T-helper 2 cell (primary cell): ENCODE data around the gene SPTB.
A peak's percentile ranks its signal among the peaks of the same experiment; 100 is the strongest.

ENCODE experiments used
- DNase-seq, 5 experiments: peaks; one replicate each; pipeline versions ENCODE4 v3.0.0 to v3.0.0-alpha.2; 2012 to 2022

SPTB gene

GRCh38 chr14:64747327-64747726 is 132.4 kb downstream of the SPTB start:
- peak in 1 of 5 experiments; percentile 35 for DNase-seq

DNA sequence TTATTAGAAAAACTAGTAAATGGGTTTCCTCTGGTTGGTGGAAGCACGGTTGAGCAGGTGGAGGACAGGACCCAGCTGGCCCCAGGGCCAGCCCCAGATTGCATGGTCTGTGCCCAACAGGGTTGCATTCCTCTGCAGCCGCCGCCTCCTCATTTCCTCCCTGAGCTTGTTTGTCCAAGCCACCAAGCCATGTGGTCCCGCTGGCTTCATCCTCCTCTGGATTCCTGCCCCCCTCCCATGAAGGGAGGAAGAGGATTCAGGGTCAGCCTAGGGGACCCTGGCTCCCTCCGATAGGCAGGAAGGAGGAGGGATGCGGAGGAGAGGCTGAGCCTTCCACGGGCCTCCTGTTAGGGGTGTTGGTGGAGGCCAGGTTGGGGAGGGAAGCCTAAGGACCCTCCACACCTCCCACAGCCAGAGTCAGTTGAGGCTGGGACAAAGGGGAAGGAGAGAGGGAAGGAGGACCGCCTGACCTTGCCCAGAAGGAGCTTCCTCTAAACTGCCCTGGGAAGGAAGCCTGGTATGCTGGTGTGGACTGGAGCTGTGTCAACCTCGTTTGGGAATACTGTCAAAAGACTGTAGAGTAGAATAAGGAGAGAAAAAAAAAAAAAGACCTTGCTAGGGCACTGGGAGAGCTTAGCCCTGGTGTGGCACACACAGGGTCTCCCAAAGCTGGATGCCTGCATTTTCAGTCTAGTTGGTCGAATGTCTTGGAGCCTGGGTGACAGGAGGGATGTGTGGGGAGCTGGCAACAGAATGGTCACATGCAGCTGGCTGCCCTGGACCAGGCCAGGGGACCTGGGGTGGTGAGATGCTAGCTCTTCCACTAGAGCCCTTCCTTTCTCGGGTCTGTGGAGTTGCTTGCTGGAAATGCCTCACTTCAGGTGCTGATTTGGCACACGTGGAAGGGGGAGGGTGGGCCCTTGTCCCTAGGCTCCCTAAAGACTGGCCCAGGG is 133.1 kb downstream of the SPTB start:
- no peak for DNase-seq

- DNase-seq: no peak
These were observed 134.1 kb downstream of the SPTB start for GRCh38 chr14:64745511-64746091.

DNA sequence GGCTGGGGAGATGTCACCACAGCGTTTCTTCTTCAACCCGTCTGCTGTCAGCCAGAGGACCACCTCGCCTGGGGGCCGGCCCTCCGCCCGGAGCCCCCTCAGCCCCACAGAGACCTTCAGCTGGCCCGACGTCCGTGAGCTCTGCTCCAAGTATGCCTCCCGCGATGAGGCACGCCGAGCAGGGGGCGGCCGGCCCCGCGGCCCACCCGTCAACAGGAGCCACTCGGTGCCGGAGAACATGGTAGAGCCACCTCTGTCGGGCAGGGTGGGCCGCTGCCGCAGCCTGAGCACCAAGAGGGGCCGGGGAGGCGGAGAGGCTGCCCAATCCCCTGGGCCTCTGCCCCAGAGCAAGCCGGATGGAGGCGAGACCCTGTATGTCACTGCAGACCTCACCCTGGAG is 136.6 kb downstream of the SPTB start:
- no peak for DNase-seq

DNA sequence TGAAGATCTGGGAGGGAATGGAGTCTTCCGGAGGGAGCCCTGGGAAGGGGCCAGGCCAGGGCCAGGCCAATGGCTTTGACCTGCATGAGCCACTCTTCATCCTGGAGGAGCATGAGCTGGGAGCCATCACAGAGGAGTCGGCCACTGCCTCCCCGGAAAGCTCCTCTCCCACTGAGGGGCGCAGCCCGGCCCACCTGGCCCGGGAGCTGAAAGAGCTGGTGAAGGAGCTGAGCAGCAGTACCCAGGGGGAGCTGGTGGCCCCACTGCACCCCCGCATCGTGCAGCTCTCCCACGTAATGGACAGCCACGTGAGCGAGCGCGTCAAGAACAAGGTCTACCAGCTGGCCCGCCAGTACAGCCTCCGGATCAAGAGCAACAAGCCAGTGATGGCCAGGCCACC is 137.7 kb downstream of the SPTB start:
- no peak for DNase-seq

- no peak for DNase-seq
These were observed 138.5 kb downstream of the SPTB start for GRCh38 chr14:64741200-64741599.

GRCh38 chr14:64738281-64738804 is 141.4 kb downstream of the SPTB start:
- DNase-seq: no peak

DNA sequence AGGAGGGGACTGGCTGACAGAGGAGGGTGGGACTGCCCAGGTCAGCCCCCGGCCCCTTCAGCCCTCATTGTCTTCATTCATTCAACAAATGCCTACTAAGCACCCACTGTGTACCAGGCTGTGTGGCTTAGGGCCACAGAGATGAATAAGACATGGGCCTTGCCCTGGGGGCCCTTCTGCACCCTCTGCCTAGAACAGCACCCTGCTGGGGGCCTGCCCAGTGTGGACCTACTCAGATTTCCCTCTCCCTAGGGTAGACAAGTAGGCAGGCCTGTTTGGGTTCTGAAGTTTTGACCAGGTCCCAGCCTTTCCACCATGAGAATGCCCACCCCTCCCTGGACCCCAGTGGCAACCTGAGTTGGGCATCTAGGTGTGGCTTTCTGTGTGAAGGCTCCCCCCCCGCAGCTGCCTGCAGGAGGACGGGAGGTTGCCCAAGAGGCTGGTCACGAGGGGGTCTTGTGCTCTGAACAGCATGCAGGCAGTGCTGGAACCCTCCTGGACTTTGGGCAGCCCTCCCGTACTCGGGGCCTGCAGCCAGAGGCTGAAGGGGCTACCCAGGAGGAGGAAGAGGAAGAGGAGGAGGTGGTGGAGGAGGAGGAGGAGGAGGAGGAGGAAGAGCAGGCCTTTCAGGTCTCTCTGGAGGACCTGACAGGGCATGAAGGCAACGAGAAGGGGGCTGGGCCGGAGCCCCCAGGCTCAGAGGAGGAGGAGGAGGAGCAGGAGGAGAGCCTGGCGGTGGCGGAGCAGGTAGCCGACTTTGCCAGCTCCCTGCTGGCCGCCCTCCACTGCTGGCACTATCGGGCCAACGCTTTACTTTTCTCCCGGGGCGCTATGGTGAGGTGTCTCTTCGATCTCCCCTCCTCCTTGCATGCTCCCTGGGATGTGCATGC is 142.1 kb downstream of the SPTB start:
- DNase-seq: no peak

- DNase-seq: no peak
These were observed 143.2 kb downstream of the SPTB start for GRCh38 chr14:64736271-64737169.

DNA sequence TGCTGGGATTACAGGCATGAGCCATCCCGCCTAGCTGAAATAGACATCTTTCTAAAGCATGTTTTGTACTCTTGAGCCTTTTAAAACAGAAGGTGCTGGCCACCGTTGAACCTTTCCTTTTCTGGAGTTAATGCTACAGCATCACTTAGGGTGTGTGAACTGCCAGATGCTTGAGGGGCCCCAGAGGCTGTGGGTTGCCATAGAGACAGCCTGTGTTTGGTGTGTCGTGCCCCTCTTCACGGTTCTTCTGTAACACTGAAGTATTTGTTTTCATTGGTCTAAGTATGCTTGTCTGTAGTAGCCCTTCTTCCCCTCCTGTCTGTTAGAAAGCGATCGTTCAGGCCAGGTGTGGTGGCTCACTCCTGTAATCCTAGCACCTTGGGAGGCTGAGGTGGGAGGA is 144.7 kb downstream of the SPTB start:
- DNase-seq: no peak

DNA sequence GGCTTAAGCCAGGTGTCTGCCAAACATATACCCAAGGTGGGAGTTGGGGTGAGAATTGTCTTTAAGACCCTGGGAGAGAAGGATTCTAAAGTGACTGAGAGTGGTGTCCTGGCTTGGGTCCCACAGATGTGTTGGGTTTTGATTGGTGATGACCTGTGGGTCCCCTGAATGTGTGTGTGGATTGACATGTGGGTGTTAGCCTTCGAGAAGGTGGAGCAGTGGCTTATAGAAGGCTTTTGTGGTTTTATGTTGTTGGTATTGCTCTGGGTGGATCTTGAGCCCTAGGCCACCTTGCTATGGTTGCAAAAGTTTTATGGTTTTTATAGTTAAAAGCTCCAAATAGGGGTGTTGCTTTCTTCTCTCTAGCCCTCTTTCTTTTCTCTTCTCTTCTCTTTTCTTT is 145.8 kb downstream of the SPTB start:
- peak in 1 of 5 experiments; percentile 22 for DNase-seq

DNA sequence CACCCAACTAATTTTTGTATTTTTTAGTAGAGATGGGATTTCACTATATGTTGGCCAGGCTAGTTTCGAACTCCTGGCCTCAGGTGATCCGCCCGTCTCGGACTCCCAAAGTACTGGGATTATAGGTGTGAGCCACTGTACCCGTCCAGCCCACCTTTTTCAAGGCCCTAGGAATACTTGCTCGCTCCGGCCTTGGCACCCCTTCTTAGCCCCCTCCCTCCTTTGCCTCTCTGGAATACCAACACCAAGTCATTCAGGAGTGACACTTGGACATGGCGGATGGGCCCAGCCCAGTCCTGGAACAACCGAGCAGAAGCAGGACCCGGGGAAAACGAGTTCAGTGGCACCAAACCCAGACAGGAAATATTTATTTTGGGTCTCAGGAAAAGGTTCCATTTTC is 146.4 kb downstream of the SPTB start:
- no peak for DNase-seq

- DNase-seq: no peak
These were observed 147.1 kb downstream of the SPTB start for GRCh38 chr14:64732536-64733120.

DNA sequence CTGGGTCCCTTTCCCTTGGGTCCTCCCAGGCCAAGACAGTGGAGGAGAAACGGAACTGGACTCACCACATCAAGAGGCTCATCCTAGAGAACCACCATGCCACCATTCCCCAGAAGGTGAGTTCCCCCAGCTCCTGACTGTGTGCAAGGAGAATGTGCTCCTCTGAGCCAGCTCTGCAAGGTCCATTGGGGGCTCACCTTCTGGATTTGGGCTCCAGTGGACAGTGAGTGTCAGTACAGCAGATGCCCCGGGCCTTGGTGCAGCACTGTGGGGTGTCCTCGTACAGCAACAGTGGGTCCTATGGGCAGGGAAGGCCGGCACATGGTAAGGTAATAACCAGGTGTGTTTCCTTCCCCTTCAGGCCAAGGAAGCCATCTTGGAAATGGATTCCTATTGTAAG is 147.6 kb downstream of the SPTB start:
- no peak for DNase-seq

DNA sequence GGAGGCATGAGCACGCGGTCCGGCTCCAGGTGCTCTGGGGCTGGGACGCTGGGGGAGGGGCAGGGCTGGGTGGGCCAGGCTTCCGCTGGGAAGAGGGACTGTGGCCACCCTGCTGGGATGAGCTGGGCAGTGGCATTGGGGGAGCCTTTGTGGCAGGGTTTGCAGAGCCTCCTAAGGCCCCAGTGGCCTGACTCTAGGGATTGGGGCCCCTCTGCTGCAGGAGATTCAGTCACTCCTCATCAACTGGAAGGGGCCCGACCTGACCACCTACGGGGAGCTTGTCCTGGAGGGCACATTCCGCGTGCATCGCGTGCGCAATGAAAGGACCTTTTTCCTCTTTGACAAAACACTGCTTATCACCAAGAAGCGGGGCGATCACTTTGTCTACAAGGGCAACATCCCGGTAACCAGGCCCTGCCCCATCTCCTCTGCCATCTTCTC is 148.5 kb downstream of the SPTB start:
- no peak for DNase-seq

DNA sequence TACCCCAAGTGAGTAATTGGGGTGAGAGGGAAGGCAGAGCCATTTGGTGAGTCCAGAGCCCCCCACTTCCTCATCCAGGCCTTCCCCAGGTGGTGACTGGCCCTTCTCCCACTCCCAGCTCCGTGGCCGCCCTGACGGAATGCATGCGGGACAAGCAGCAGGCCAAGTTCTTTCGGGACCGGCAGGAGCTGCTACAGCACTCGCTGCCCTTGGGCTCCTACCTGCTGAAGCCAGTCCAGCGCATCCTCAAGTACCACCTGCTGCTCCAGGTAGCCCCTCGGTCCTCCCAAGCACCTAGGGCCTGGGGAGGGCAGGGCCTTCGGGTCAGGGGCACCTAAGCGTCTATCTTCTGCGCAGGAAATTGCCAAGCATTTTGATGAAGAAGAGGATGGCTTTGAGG is 149.0 kb downstream of the SPTB start:
- no peak for DNase-seq

DNA sequence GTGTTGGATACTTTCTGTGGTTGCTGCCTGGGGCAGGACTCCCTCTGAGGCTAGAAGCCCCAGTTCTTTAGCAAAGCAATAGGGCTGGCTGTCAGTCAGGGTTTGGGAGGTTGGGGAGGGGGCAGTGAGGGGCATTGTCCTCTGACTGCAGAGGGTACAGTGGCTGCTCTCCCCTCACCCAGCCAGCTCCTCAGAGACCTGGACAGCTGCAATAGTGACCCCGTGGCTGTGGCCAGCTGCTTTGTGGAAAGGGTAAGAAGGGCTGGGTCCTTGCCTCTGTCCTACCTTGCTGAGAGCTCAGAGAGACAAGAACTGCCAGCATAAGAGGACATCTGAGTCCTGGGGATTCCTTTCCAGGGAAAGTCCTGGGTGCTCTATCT is 149.7 kb downstream of the SPTB start:
- DNase-seq: no peak

GRCh38 chr14:64729386-64730060 is 150.2 kb downstream of the SPTB start:
- no peak for DNase-seq

GRCh38 chr14:64728856-64729255 is 150.9 kb downstream of the SPTB start:
- no peak for DNase-seq

DNA sequence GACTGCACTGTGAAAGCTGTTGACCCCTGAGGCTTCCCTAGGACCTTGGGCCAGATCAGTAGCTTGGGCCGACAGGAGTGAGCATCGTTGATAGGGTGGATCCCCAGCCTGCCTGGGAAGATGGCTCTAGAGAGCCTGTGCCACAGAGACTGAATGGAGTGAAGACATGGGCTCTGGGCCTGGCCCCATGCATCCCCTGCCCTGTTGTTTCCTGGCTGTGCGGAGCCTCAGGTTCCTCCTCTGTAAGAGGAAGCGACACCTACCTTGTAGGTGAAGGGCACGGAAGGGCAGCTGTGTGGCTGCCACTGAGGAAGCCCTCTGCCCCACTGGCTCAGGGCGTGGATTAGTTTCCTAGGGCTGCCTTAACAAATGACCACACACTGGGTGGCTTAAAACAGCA is 151.6 kb downstream of the SPTB start:
- no peak for DNase-seq

DNA sequence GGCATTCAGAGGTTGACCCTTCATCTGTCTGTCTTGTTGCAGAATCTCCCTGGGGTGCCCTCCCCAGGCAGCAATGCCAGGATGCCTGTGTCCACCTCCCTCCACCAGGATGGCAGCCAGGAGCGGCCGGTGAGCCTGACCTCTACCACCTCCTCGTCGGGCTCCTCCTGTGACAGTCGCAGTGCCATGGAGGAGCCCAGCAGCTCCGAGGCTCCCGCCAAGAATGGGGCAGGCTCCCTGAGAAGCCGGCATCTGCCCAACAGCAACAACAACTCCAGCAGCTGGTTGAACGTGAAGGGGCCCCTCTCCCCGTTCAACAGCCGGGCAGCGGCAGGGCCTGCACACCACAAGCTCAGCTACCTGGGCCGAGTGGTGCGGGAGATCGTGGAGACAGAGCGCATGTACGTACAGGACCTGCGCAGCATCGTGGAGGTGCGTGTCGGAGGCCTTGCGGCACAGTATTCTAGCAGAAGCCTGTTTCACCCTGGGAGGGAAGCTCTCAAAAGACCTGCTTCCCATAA is 152.1 kb downstream of the SPTB start:
- DNase-seq: no peak
